PC-3 (cell line): ENCODE measurements around the gene PDK1. TPM values are rescaled to one million over a fixed set of nuclear protein-coding genes. Genes with fewer than 3 reads are reported as not detected.
A peak's percentile ranks its signal among the peaks of the same experiment; 100 is the strongest.

Experiments used
- ATAC-seq: fragments of 200-7000 bp; cut with Tn5 transposase; 2 replicates; pipeline ENCODE4 v1.9.1; 2020; ENCODE audit warnings: mild to moderate bottlenecking, moderate library complexity
- BruUV-seq: library from RNA; stranded (reverse); fragments of 400-500 nt; replicated peaks from 2 replicates; lab custom pipeline; 2021; lab: Mats Ljungman, UMichigan
- CTCF ChIA-PET: fragments of 300-600 bp; sonication (Branson Sonifier 250); formaldehyde crosslinking; loops from one replicate; lab custom pipeline; 2022; ENCODE audit warnings: antibody characterized with exemption; lab: Charles Lee
- POLR2A ChIA-PET: fragments of 300-600 bp; sonication (Branson Sonifier 250); formaldehyde crosslinking; loops from one replicate; lab custom pipeline; 2022; ENCODE audit warnings: antibody characterized with exemption; ENCODE audit not compliant: unreplicated experiment; lab: Charles Lee
- DNase-seq: peaks from one replicate; pipeline ENCODE4 v3.0.0-alpha.2; 2015
- H2AFZ ChIP-seq: fragments of 300-600 bp; sonication (generic); 2 replicates; pipeline ENCODE4 v1.6.0; 2016; ENCODE audit warnings: antibody characterized with exemption, low read length
- H3F3A ChIP-seq: fragments of 300-600 bp; sonication (generic); one replicate; pipeline ENCODE4 v1.6.0; 2017; ENCODE audit warnings: antibody characterized with exemption, low read length, control low read depth, mild to moderate bottlenecking; ENCODE audit not compliant: unreplicated experiment
- H3K27ac ChIP-seq: fragments of 300-600 bp; sonication (generic); 2 replicates; pipeline ENCODE4 v1.5.1; 2016; ENCODE audit warnings: mild to moderate bottlenecking, low read length
- H3K27me3 ChIP-seq: fragments of 300-600 bp; sonication (generic); 2 replicates; pipeline ENCODE4 v1.6.1; 2016; ENCODE audit warnings: low read length, mixed read lengths
- H3K36me3 ChIP-seq: fragments of 300-600 bp; sonication (generic); 2 replicates; pipeline ENCODE4 v1.6.1; 2016; ENCODE audit warnings: low read depth, mixed run types, low read length, mixed read lengths
- H3K4me1 ChIP-seq: fragments of 300-600 bp; sonication (generic); 2 replicates; pipeline ENCODE4 v1.5.1; 2016; ENCODE audit warnings: low read length; ENCODE audit not compliant: insufficient read depth
- H3K4me2 ChIP-seq: fragments of 300-600 bp; sonication (generic); 2 replicates; pipeline ENCODE4 v1.6.0; 2016; ENCODE audit warnings: low read length
- H3K4me3 ChIP-seq: fragments of 300-600 bp; sonication (generic); 2 replicates; pipeline ENCODE4 v1.5.1; 2016; ENCODE audit warnings: mild to moderate bottlenecking, low read length, mixed read lengths
- H3K79me2 ChIP-seq: fragments of 300-600 bp; sonication (generic); 2 replicates; pipeline ENCODE4 v1.6.1; 2017; ENCODE audit warnings: low read length, mixed read lengths
- H3K9ac ChIP-seq: fragments of 300-600 bp; sonication (generic); 2 replicates; pipeline ENCODE4 v1.6.0; 2016; ENCODE audit warnings: mild to moderate bottlenecking, low read length
- H3K9me2 ChIP-seq: fragments of 300-600 bp; sonication (generic); replicated peaks from 2 replicates; pipeline ENCODE4 v1.6.1; 2016; ENCODE audit warnings: mixed run types, low read length, mixed read lengths
- H3K9me3 ChIP-seq: fragments of 300-600 bp; sonication (generic); 2 replicates; pipeline ENCODE4 v1.6.1; 2016; ENCODE audit warnings: low read length, mixed read lengths
- H4K20me1 ChIP-seq: fragments of 300-600 bp; sonication (generic); 2 replicates; pipeline ENCODE4 v1.6.1; 2016; ENCODE audit warnings: low read length, mixed read lengths
- EZH2 ChIP-seq: fragments of 300-600 bp; sonication (generic); IDR thresholded peaks from one replicate; pipeline ENCODE4 v1.6.1; 2017; ENCODE audit warnings: antibody characterized with exemption, mild to moderate bottlenecking, low read length; ENCODE audit not compliant: unreplicated experiment
- EZH2phosphoT487 ChIP-seq: fragments of 300-600 bp; sonication (generic); IDR thresholded peaks from 2 replicates; pipeline ENCODE4 v1.6.1; 2018; ENCODE audit warnings: mild to moderate bottlenecking, antibody characterized with exemption, low read length, borderline replicate concordance
- intact Hi-C: fragments of 100-400 bp; cut with micrococcal nuclease; formaldehyde crosslinking; loops from 2 replicates; pipeline ENCODE4 v1.9.0; 2023
- total RNA-seq: library from RNA; depleted of rRNA; stranded (reverse); fragments of >200 nt; gene quantifications from 2 replicates; pipeline ENCODE4 v1.2.3, GENCODE V29; 2014
- TF ChIP-seq, protein P1 (sequence below): fragments of 300-600 bp; sonication (generic); conservative IDR thresholded peaks from 2 replicates; pipeline ENCODE4 v1.5.1; 2017; ENCODE audit warnings: antibody characterized with exemption, low read depth, mild to moderate bottlenecking, low read length

PDK1 gene
- total RNA-seq, 1 experiment from 2014 or later, result 45.8 TPM

- ATAC-seq (no peak), DNase-seq (peak; percentile 4)
- H3K9ac ChIP-seq, result no peak overlapping the region
- peaks cover 4% of the 10 kb centered on the region for H3K36me3 ChIP-seq
- H3F3A ChIP-seq, result no peaks in the 10 kb centered on the region
- peaks cover 18% of the 10 kb centered on the region for H3K79me2 ChIP-seq
- H3K9me3 ChIP-seq, result no peaks in the 10 kb centered on the region
- H3K27me3 ChIP-seq, result no peaks in the 10 kb centered on the region
- H3K4me2 ChIP-seq, result peak overlapping the region; percentile 33
- TF ChIP-seq, protein P1, sequence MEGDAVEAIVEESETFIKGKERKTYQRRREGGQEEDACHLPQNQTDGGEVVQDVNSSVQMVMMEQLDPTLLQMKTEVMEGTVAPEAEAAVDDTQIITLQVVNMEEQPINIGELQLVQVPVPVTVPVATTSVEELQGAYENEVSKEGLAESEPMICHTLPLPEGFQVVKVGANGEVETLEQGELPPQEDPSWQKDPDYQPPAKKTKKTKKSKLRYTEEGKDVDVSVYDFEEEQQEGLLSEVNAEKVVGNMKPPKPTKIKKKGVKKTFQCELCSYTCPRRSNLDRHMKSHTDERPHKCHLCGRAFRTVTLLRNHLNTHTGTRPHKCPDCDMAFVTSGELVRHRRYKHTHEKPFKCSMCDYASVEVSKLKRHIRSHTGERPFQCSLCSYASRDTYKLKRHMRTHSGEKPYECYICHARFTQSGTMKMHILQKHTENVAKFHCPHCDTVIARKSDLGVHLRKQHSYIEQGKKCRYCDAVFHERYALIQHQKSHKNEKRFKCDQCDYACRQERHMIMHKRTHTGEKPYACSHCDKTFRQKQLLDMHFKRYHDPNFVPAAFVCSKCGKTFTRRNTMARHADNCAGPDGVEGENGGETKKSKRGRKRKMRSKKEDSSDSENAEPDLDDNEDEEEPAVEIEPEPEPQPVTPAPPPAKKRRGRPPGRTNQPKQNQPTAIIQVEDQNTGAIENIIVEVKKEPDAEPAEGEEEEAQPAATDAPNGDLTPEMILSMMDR, result no peak
- no peak for TF ChIP-seq EZH2
- POLR2A ChIA-PET, result no interaction called here
- CTCF ChIA-PET, result no interaction called here
- H2AFZ ChIP-seq, result peak overlapping the region; percentile 9; the same call in 1 of the 2 replicates
- H4K20me1 ChIP-seq, result no peaks in the 10 kb centered on the region
- no TSS peak for BruUV-seq
- intact Hi-C loops, result no loop called here
- H3K9me2 ChIP-seq, result no peaks in the 10 kb centered on the region
- peaks cover 44% of the 10 kb centered on the region for H3K4me1 ChIP-seq
- H3K4me3 ChIP-seq, result no peak overlapping the region; the same call in 1 of the 2 replicates
- no peak overlapping the region for H3K27ac ChIP-seq
Observed at GRCh38 chr2:172551271-172551670, 4.6 kb upstream of the PDK1 start.

DNA sequence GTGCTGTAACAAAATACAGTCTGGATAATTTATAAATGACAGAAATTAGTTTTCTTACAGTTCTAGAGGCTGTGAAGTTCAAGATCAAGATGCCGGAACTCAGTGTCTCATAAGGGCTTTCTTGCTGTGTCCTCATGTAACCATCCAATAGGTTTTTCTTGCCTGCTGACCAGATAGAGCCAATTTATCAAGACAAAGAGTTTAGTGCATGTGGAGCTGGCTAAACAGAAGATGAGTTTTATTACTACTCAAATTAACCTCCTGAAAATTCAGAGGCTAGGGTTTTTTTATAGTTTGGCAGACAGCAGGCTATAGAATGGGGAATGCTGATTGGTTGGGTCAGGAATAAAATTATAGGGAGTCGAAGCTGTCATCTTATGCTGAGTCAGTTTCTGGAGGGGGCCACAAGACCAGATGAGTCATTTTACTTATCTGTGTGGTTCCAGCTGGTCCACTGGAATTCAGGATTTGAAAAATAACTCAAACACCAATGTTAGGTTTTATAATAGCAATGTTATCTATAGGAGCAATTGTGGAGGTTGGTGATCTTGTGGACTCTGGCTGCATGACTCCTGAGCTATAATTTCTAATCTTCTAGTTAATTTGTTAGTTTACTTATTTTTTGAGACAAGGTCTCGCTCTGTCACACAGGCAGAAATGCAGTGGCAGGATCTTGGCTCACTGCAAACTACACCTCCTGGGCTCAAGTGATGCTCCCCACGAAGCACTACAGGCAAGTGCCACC, 3.2 kb upstream of the PDK1 start:
- peaks cover 13% of the 10 kb centered on the region for H4K20me1 ChIP-seq
- ATAC-seq, result no peak
- no peak overlapping the region for H3K9ac ChIP-seq
- peaks cover 44% of the 10 kb centered on the region for H3K4me1 ChIP-seq
- TF ChIP-seq, protein P1, result no peak
- TF ChIP-seq EZH2, result no peak
- no peak for TF ChIP-seq EZH2phosphoT487
- H3K36me3 ChIP-seq, result peaks cover 3% of the 10 kb centered on the region; the same call in 1 of the 2 replicates
- CTCF ChIA-PET, result interaction anchor here (0.6 kb wide), 1 partner anchor 426 kb away, joined by 3 read pairs; no protein-coding TSS in a partner anchor
- H3K27me3 ChIP-seq, result no peaks in the 10 kb centered on the region
- POLR2A ChIA-PET, result no interaction called here
- peaks cover 32% of the 10 kb centered on the region for H3K79me2 ChIP-seq
- no peaks in the 10 kb centered on the region for H3F3A ChIP-seq
- H3K4me3 ChIP-seq, result no peak overlapping the region
- H3K4me2 ChIP-seq, result peak overlapping the region; percentile 6; the same call in 1 of the 2 replicates
- no TSS peak for BruUV-seq
- peak overlapping the region; percentile 23 for H3K27ac ChIP-seq
- no peak overlapping the region for H2AFZ ChIP-seq
- intact Hi-C loops, result no loop called here
- DNase-seq, result peak; percentile 56
- H3K9me3 ChIP-seq, result no peaks in the 10 kb centered on the region
- H3K9me2 ChIP-seq, result no peaks in the 10 kb centered on the region
